Bladder microvascular endothelial cell (primary cell): Measurements from ENCODE around the gene LIG4. TPM values are rescaled to one million over a fixed set of nuclear protein-coding genes. Genes with fewer than 3 reads are reported as not detected.

Experiments used
- total RNA-seq: library from RNA; depleted of rRNA; stranded (reverse); fragments of >200 nt; gene quantifications from 2 replicates; pipeline ENCODE4 v1.2.3, GENCODE V29; 2014

Gene LIG4
- total RNA-seq = 7.1 and 15.1 TPM in 2 replicates

GRCh38 chr13:108215436-108215835, at the start of gene LIG4:
Gene LIG4 (minus strand): TSS chr13:108215536. CDS start chr13:108211268, 4,268 bp downstream.

GRCh38 chr13:108218044-108218974, 3.0 kb upstream of the LIG4 start, which contains the start of gene ABHD13:
Gene ABHD13 (plus strand): TSS chr13:108218392. CDS start chr13:108229219, 10,827 bp downstream.

Other genes starting within 250 kb of the LIG4 start
- 4.0 and 6.7 TPM in 2 replicates for gene ABHD13, start 2.9 kb upstream of the LIG4 start, total RNA-seq
- 0.32 and 0.94 TPM in 2 replicates for gene TNFSF13B, start 54.2 kb upstream of the LIG4 start, total RNA-seq